Muscle layer of colon (tissue), 2 donors: Measurements from ENCODE around the gene LYSET.
A peak's percentile ranks its signal among the peaks of the same experiment; 100 is the strongest.

Experiments used
- H3K27ac ChIP-seq: one replicate; pipeline ENCODE4 v1.7.0; 2013; ENCODE audit warnings: low read depth, mild to moderate bottlenecking, low read length, moderate library complexity
- H3K27me3 ChIP-seq, 2 donors: one replicate each; pipeline ENCODE4 v1.7.0; 2013; ENCODE audit warnings: low read length in 2 of 2, mild to moderate bottlenecking in 2 of 2; ENCODE audit not compliant: insufficient read depth in 2 of 2, control insufficient read depth in 1 of 2
- H3K36me3 ChIP-seq: one replicate; pipeline ENCODE4 v1.7.0; 2013; ENCODE audit warnings: mild to moderate bottlenecking, low read length; ENCODE audit not compliant: insufficient read depth
- H3K4me1 ChIP-seq: one replicate; pipeline ENCODE4 v1.7.0; 2013; ENCODE audit warnings: mild to moderate bottlenecking, low read length; ENCODE audit not compliant: insufficient read depth
- H3K4me3 ChIP-seq, 2 donors: one replicate each; pipeline ENCODE4 v1.7.0; 2013; ENCODE audit warnings: low read length in 2 of 2, low read depth in 1 of 2, mild to moderate bottlenecking in 1 of 2, moderate library complexity in 1 of 2
- H3K9ac ChIP-seq: one replicate; pipeline ENCODE4 v1.7.0; 2013; ENCODE audit warnings: low read length
- H3K9me3 ChIP-seq: one replicate; pipeline ENCODE4 v1.7.0; 2013; ENCODE audit warnings: mild to moderate bottlenecking, low read length
- donor health status: abdominal sarcoma.
- donor health status: Adenocarcinoma of cecum.

The LYSET gene

DNA sequence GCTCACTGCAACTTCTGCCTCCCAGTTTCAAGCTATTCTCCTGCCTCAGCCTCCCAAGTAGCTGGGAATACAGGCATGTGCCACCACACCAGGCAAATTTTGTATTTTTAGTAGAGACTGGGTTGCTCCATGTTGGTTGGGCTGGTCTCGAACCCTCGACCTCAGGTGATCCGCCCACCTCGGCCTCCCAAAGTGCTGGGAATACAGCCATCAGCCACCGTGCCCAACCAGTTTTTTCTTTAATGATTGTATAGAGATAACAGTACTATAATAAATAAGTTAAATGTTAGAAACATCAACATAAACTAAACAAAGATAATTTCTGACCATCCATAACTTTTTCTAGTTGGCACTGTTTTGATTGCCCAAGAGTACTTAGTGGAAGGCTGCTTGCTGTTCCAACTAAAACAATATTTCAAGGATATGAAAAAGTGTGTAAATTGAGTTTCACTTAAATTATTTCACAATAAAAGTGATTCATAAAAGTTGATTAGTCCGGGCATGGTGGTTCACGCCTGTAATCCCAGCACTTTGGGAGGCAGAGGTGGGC lies 16.1 kb downstream of the LYSET start:
- Histone ChIP-seq H3K9me3 (no peaks in the 10 kb centered on the region), H3K27ac (no peak overlapping the region), H3K9ac (no peak overlapping the region), H3K4me3 (no peak overlapping the region), H3K36me3 (peaks cover 4% of the 10 kb centered on the region), H3K4me1 (peaks cover 5% of the 10 kb centered on the region), H3K27me3 (no peaks in the 10 kb centered on the region)

GRCh38 chr14:93206793-93207467 lies 21.8 kb downstream of the LYSET start, which contains the start of the genes GON7 and UBR7:
Gene GON7 (minus strand): TSS chr14:93207065. CDS start chr14:93207037, 28 bp downstream.
Gene UBR7 (plus strand): TSS chr14:93207256. CDS start chr14:93207292, 36 bp downstream.
- H3K27ac ChIP-seq = peak within 1 kb of the TSS; percentile 96
- peaks cover 26% of the 10 kb centered on the region for H3K4me1 ChIP-seq
- no peaks in the 10 kb centered on the region for H3K27me3 ChIP-seq
- H3K9me3 ChIP-seq = no peaks in the 10 kb centered on the region
- H3K4me3 ChIP-seq = peak within 1 kb of the TSS; percentile 81 to 93
- H3K9ac ChIP-seq = peak within 1 kb of the TSS; percentile 60
- peaks cover 5% of the 10 kb centered on the region for H3K36me3 ChIP-seq

- H3K36me3 ChIP-seq = peaks cover 12% of the 10 kb centered on the region
- H3K27ac ChIP-seq = peak overlapping the region; percentile 87
- peak overlapping the region; percentile 81 to 93 for H3K4me3 ChIP-seq
- peak overlapping the region; percentile 60 for H3K9ac ChIP-seq
- no peaks in the 10 kb centered on the region for H3K9me3 ChIP-seq
- H3K4me1 ChIP-seq = peaks cover 26% of the 10 kb centered on the region
- no peaks in the 10 kb centered on the region for H3K27me3 ChIP-seq
Observed at GRCh38 chr14:93207468-93208308, 22.6 kb downstream of the LYSET start.

GRCh38 chr14:93212432-93212831 lies 27.3 kb downstream of the LYSET start:
- Histone ChIP-seq H3K4me1 (peaks cover 20% of the 10 kb centered on the region), H3K9ac (no peak overlapping the region), H3K27ac (no peak overlapping the region), H3K36me3 (peaks cover 37% of the 10 kb centered on the region), H3K27me3 (no peaks in the 10 kb centered on the region), H3K9me3 (no peaks in the 10 kb centered on the region), H3K4me3 (no peak overlapping the region)

GRCh38 chr14:93214598-93214997 lies 29.5 kb downstream of the LYSET start:
- Histone ChIP-seq H3K36me3 (peaks cover 46% of the 10 kb centered on the region), H3K9me3 (no peaks in the 10 kb centered on the region), H3K4me1 (peaks cover 1% of the 10 kb centered on the region), H3K27me3 (no peaks in the 10 kb centered on the region), H3K27ac (no peak overlapping the region), H3K4me3 (no peak overlapping the region), H3K9ac (no peak overlapping the region)

DNA sequence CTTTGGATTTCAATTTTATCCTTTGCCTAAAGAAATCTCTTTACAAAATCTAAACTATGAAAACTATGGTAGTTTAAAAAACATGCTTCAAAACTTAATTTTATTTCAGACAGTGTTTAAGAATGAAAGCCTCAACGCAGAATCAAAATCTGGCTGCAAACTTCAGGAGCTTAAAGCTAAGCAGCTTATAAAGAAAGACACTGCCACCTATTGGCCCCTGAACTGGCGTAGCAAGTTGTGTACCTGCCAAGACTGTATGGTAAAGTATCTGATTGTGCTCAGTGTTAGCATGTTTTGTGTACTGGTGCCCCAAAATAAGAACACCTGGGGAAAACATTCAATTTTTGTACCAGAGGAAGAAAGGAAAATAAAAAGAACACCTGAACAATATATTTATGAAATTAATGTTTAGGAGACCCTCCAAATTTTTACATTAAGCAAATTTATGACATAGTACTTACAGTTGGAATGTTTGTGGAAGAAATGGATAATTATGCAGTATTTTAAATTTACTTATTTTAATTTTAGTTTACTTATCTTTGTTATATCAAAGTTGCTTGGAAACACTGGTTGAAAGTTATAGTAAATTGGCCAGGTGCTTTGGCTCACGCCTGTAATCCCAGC lies 34.1 kb downstream of the LYSET start:
- Histone ChIP-seq H3K9ac (no peak overlapping the region), H3K4me3 (no peak overlapping the region), H3K27me3 (no peaks in the 10 kb centered on the region), H3K36me3 (peaks cover 53% of the 10 kb centered on the region), H3K4me1 (no peaks in the 10 kb centered on the region), H3K27ac (no peak overlapping the region), H3K9me3 (no peaks in the 10 kb centered on the region)

DNA sequence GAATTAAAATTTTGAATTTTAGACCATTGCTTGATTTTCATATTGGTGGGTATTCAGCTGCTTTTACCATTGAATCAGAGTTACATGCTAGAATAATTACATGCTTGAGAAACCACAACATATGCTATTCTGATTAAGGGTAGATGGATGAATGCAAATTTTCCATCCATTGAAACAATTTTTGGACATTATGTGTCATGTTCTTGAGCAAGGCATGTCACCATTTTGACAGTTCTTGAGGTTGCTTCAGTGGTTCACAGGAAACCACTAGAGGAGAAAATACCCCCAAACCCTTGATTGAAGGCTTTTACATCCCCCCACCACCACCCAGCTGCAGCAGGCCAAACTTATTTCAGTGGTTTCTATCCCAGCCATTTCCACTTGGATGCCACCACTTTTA lies 35.4 kb downstream of the LYSET start:
- H3K9ac ChIP-seq = no peak overlapping the region
- H3K4me3 ChIP-seq = no peak overlapping the region
- H3K4me1 ChIP-seq = no peaks in the 10 kb centered on the region
- no peak overlapping the region for H3K27ac ChIP-seq
- no peaks in the 10 kb centered on the region for H3K27me3 ChIP-seq
- H3K36me3 ChIP-seq = peaks cover 46% of the 10 kb centered on the region
- no peaks in the 10 kb centered on the region for H3K9me3 ChIP-seq

DNA sequence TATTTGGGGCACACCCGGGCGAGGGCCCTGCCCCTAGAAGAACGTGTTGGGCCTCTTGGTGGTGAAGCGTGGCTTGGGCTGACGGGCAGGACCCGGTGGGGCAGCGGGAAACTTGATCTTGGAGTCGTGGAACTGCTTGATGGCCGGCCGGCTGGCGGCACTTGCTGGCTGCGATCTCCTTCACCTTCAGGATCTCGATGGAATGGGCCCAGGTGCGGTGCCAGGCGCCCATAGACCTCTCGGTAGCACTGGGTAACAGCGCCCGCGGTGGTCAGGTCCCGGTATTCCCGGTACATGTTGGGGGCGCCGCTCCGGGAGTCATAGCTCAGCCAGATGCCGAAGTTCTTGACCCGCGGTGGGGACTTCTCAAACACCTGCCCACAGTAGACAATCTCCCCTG lies 38.4 kb downstream of the LYSET start:
- H3K4me1 ChIP-seq = no peaks in the 10 kb centered on the region
- H3K9ac ChIP-seq = no peak overlapping the region
- H3K4me3 ChIP-seq = no peak overlapping the region
- no peaks in the 10 kb centered on the region for H3K9me3 ChIP-seq
- peaks cover 56% of the 10 kb centered on the region for H3K36me3 ChIP-seq
- H3K27ac ChIP-seq = no peak overlapping the region
- H3K27me3 ChIP-seq = no peaks in the 10 kb centered on the region

- no peak overlapping the region for H3K9ac ChIP-seq
- H3K4me1 ChIP-seq = no peaks in the 10 kb centered on the region
- H3K4me3 ChIP-seq = no peak overlapping the region
- no peak overlapping the region for H3K27ac ChIP-seq
- H3K27me3 ChIP-seq = no peaks in the 10 kb centered on the region
- no peaks in the 10 kb centered on the region for H3K9me3 ChIP-seq
- H3K36me3 ChIP-seq = peaks cover 41% of the 10 kb centered on the region
Observed at GRCh38 chr14:93228550-93228949, 43.4 kb downstream of the LYSET start.

DNA sequence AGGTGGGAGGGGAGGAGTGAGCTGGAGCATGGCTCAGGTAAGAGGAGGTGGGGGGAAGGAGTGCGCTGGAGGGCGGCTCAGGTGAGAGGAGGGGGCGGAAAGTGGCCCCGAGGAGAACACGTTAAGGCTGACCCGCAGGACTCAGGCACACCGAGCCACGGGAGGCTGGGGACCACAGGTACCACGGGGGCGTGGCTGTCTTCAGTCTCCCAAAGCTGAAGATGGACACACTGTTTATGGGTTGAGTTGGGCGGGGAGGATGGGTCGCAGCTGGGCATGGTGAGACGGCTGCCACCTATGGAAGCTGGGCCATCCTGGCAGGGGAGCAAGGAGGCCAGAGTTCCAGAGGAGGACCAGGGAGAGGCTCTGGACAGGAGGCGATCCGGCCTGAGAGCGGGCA lies 45.4 kb downstream of the LYSET start:
- no peak overlapping the region for H3K27ac ChIP-seq
- peaks cover 30% of the 10 kb centered on the region for H3K36me3 ChIP-seq
- H3K27me3 ChIP-seq = no peaks in the 10 kb centered on the region
- H3K9me3 ChIP-seq = no peaks in the 10 kb centered on the region
- no peaks in the 10 kb centered on the region for H3K4me1 ChIP-seq
- no peak overlapping the region for H3K4me3 ChIP-seq
- no peak overlapping the region for H3K9ac ChIP-seq
